ENCODE measurements around the gene PLA2G2E.

GRCh38 chr1:19921310-19921709 lies 2.1 kb downstream of the PLA2G2E start:
- no peak for TF ChIP-seq CTCF (IDR thresholded peaks at IDR 0.05)
- no peak for TF ChIP-seq POLR2A (IDR thresholded peaks at IDR 0.05)
